Gastroesophageal sphincter (tissue), 3 donors: ENCODE data around the gene CDR2.

Experiments
- CTCF ChIP-seq, 4 experiments: fragments of 200-600 bp in 2 of 4; fragments of 450-650 bp in 2 of 4; sonication (generic) in 1 of 4; IDR thresholded peaks; one replicate each; pipeline ENCODE4 v1.5.1; 2017 to 2019; ENCODE audit warnings: antibody characterized with exemption in 4 of 4, mild to moderate bottlenecking in 2 of 4, moderate library complexity in 2 of 4
- EP300 ChIP-seq: sonication (generic); formaldehyde crosslinking; IDR thresholded peaks from one replicate; pipeline ENCODE4 v1.6.1; 2017; ENCODE audit warnings: antibody characterized with exemption, mild to moderate bottlenecking
- POLR2A ChIP-seq, 2 donors: fragments of 450-650 bp; IDR thresholded peaks; one replicate each; pipeline ENCODE4 v1.6.1; 2017; ENCODE audit warnings: antibody characterized with exemption in 2 of 2, mild to moderate bottlenecking in 2 of 2, moderate library complexity in 1 of 2
- POLR2AphosphoS5 ChIP-seq: sonication (generic); formaldehyde crosslinking; IDR thresholded peaks from one replicate; pipeline ENCODE4 v1.6.1; 2017; ENCODE audit warnings: antibody characterized with exemption

GRCh38 chr16:22342082-22342481, 32.3 kb downstream of the CDR2 start:
- TF ChIP-seq CTCF (IDR thresholded peaks at IDR 0.05) (no peak), POLR2A (IDR thresholded peaks at IDR 0.05) (no peak), EP300 (no peak), POLR2AphosphoS5 (no peak)
